Keratinocyte (primary cell): ENCODE data around the gene LRRC7.
"Not testable (repeated sequence)": the region's sequence is repeated elsewhere in the genome, so short reads cannot be mapped to it uniquely, and the experiment has no call there.

ENCODE experiments used
- EZH2 ChIP-seq: IDR thresholded peaks from one replicate; pipeline ENCODE4 v1.6.1; 2012; ENCODE audit warnings: inconsistent platforms, mild to moderate bottlenecking, low read length, moderate library complexity
- TF ChIP-seq, protein P1 (sequence below), 3 experiments: IDR thresholded peaks in 1 of 3; conservative IDR thresholded peaks in 1 of 3; optimal IDR thresholded peaks in 1 of 3; 2 replicates in 2 of 3; 3 replicates in 1 of 3; pipeline versions ENCODE3 to v1.5.1; 2011; ENCODE audit warnings: low read length in 3 of 3, mild to moderate bottlenecking in 3 of 3, moderate library complexity in 2 of 3, control low read depth in 1 of 3, inconsistent platforms in 1 of 3; ENCODE audit not compliant: insufficient read depth in 2 of 3; ENCODE audit errors: extremely low read depth in 1 of 3

- TF ChIP-seq, protein P1, sequence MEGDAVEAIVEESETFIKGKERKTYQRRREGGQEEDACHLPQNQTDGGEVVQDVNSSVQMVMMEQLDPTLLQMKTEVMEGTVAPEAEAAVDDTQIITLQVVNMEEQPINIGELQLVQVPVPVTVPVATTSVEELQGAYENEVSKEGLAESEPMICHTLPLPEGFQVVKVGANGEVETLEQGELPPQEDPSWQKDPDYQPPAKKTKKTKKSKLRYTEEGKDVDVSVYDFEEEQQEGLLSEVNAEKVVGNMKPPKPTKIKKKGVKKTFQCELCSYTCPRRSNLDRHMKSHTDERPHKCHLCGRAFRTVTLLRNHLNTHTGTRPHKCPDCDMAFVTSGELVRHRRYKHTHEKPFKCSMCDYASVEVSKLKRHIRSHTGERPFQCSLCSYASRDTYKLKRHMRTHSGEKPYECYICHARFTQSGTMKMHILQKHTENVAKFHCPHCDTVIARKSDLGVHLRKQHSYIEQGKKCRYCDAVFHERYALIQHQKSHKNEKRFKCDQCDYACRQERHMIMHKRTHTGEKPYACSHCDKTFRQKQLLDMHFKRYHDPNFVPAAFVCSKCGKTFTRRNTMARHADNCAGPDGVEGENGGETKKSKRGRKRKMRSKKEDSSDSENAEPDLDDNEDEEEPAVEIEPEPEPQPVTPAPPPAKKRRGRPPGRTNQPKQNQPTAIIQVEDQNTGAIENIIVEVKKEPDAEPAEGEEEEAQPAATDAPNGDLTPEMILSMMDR (optimal IDR thresholded peaks at IDR 0.05 in 1 of 3, IDR thresholded peaks at IDR 0.05 in 1 of 3, conservative IDR thresholded peaks at IDR 0.05 in 1 of 3; ENCODE audit: extremely low read depth in 1 of 3, insufficient read depth in 2 of 3, low read length in 3 of 3) = not testable (repeated sequence)
- not testable (repeated sequence) for TF ChIP-seq EZH2
Observed at GRCh38 chr1:69888016-69888415, 320.3 kb downstream of the LRRC7 start.
